GM12892 (cell line): ENCODE results near the gene FAU.

Experiments used
- POLR2A ChIP-seq: IDR thresholded peaks from 2 replicates; pipeline ENCODE4 v1.6.1; 2011; ENCODE audit warnings: low read depth, low read length, control low read depth
- POLR2AphosphoS5 ChIP-seq: IDR thresholded peaks from 2 replicates; pipeline ENCODE4 v1.6.1; 2011; ENCODE audit warnings: low read depth, low read length, control low read depth
- TAF1 ChIP-seq: IDR thresholded peaks from 2 replicates; pipeline ENCODE4 v1.6.1; 2011; ENCODE audit warnings: low read depth, mild to moderate bottlenecking, control low read depth, low read length, borderline replicate concordance

- no peak for TF ChIP-seq POLR2A
- no peak for TF ChIP-seq POLR2AphosphoS5
- TF ChIP-seq TAF1: no peak
Observed at GRCh38 chr11:65132988-65133700, 11.2 kb upstream of the FAU start.
